Heart right ventricle (tissue), 16 donors: ENCODE data around the gene ADAMTSL3. TPM values are rescaled to one million over a fixed set of nuclear protein-coding genes. Genes with fewer than 3 reads are reported as not detected.

Experiments used
- ATAC-seq, 8 donors: fragments of 200-7000 bp; cut with Tn5 transposase; one replicate each; pipeline ENCODE4 v1.9.1; 2020; ENCODE audit warnings: mild to moderate bottlenecking in 8 of 8, moderate library complexity in 8 of 8, moderate number of reproducible peaks in 1 of 8
- DNase-seq, 2 donors: peaks; one replicate each; pipeline ENCODE4 v3.0.0-alpha.2; 2020
- H3K27ac ChIP-seq, 10 donors: fragments of 200-600 bp; sonication (generic) in 2 of 10; one replicate each; pipeline versions ENCODE4 v1.5.0 to v1.8.0; 2020 to 2022; ENCODE audit warnings: mild to moderate bottlenecking in 3 of 10
- H3K27me3 ChIP-seq, 7 donors: fragments of 200-600 bp; one replicate each; pipeline ENCODE4 v1.8.0; 2021 to 2022; ENCODE audit warnings: mild to moderate bottlenecking in 2 of 7
- H3K36me3 ChIP-seq, 9 donors: fragments of 200-600 bp; sonication (generic) in 1 of 9; one replicate each; pipeline versions ENCODE4 v1.5.0 to v1.8.0; 2020 to 2022; ENCODE audit warnings: mild to moderate bottlenecking in 2 of 9
- H3K4me1 ChIP-seq, 9 donors: fragments of 200-600 bp; sonication (generic) in 1 of 9; one replicate each; pipeline versions ENCODE4 v1.5.0 to v1.8.0; 2020 to 2022; ENCODE audit warnings: mild to moderate bottlenecking in 4 of 9
- H3K4me3 ChIP-seq, 10 donors: fragments of 200-600 bp; sonication (generic) in 2 of 10; one replicate each; pipeline versions ENCODE4 v1.5.0 to v1.8.0; 2020 to 2022; ENCODE audit warnings: mild to moderate bottlenecking in 7 of 10, moderate library complexity in 2 of 10
- H3K9me3 ChIP-seq, 11 donors: fragments of 200-600 bp in 10 of 11; sonication (generic) in 2 of 11; one replicate each; pipeline versions ENCODE4 v1.5.0 to v1.8.0; 2013 to 2022; ENCODE audit warnings: mild to moderate bottlenecking in 2 of 11, control low read depth in 1 of 11, moderate library complexity in 1 of 11
- CTCF ChIP-seq, 9 donors: fragments of 200-600 bp; sonication (generic) in 2 of 9; IDR thresholded peaks; one replicate each; pipeline versions ENCODE4 v1.5.0 to v1.8.0; 2021 to 2022; ENCODE audit warnings: antibody characterized with exemption in 9 of 9, mild to moderate bottlenecking in 5 of 9, moderate library complexity in 1 of 9
- WGBS, 2 donors: extraction: QIAGEN DNeasy Blood & Tissue Kit; methylation state at CpG; one replicate each; pipeline ENCODE4 v1.1.7; 2013; ENCODE audit warnings: inconsistent platforms in 1 of 2; 5-methylcytosine and 5-hydroxymethylcytosine counted together
- intact Hi-C, 10 donors: fragments of 100-400 bp; cut with DNase I; formaldehyde crosslinking; loops; one replicate each; pipeline versions ENCODE4 v1.11.1 to v1.14.2; 2022
- polyA plus RNA-seq, 2 donors: library from polyadenylated mRNA; stranded (reverse); fragments of 200-250 nt; gene quantifications; one replicate each; pipeline ENCODE4 v1.2.3, GENCODE V29; 2013
- total RNA-seq, 10 donors: library from RNA; stranded (reverse); fragmentation: NEBNext Ultra II Directional in 3 of 10; extraction: Animal tissue kit (Norgen Biotek cat#: 25700) in 3 of 10; gene quantifications; one replicate each; pipeline versions ENCODE4 v1.2.1 to v1.2.4, GENCODE V29; 2021 to 2023
- donor health status: Arrhythmogenic right ventricular cardiomyopathy.
- donor health status: ischemic (EF 13 %, LVEDD 7.1; RV severe dilation, severe dysfunction).
- donor health status: healthy with polysubstance abuse.
- donor health status: DM: no; HTN: yes; CAD: no.
- donor health status: DM: no; HTN: no; CAD: no.
- donor health status: ischemic (EF 25% LVEDD 6.9; RV normal size, moderate dysfunction).
- donor health status: ischemic (EF 25% LVEDD 5.7; RV mildly dilated, moderate dysfunction).
- donor health status: healthy.
- donor health status: DM: yes; HTN: yes; CAD: no.
- donor health status: Ischemic cardiomyopathy.
- donor health status: ischemic (EF 35%, LVEDD 5.7; RV mildly dilated, moderate dysfunction).
- donor health status: nonischemic (EF 11% LVEDD 7.7; RV severe dilation, severe dysfunction).
- donor health status: DM: yes; HTN: yes; CAD: no.
- donor health status: PGD.
- donor health status: ischemic (EF 29% LVEDD 5.4; RV normal size, mild dysfunction).
- donor health status: nonischemic (EF 23%, LVEDD 6.1; RV moderate dilation, normal function).

The ADAMTSL3 gene
- total and polyA plus RNA-seq, 12 donors = 1.6 to 15.4 (median 11.0) TPM

DNA sequence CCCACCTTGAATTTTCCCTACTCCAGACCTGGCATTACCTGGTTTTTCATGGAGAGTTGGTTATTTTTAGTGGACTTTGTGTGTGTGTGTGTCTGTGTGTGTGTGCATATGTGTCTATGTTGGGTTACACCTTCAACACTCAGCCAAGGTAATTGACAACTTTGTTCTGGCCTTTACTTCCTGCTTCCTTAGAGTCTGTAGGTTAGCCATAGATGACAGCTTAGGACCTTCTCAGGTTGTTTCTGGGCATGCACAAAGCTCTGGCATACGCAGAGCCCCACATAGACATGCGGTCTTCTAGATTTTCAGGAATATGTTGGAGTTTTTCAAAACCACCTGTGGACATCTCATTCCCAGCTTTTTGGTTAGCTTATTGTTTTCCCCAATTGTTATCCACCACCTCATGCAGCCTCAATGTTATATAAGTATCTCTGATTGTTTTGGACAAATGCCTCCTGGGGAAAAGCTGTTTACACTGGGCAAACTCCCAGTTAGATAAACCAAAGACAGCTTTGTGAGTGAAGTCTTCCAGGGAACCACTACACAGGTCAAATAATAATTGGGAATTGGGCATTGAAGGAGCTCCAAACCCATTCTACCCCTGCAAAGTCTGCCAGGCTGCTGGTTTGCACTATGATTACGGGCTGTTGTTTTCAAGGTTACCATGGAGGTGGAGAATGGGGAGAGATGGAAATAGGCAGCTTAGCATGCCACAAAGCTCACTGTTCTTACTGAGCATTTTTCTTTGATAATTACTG, 201.2 kb downstream of the ADAMTSL3 start:
- Histone ChIP-seq H3K9me3 (no peaks in the 10 kb centered on the region), H3K4me1 (peaks cover 3 to 33% (median 13%) of the 10 kb centered on the region in 9 donors), H3K4me3 (no peak overlapping the region), H3K36me3 (no peaks in the 10 kb centered on the region), H3K27me3 (no peaks in the 10 kb centered on the region), H3K27ac (peak overlapping the region in 7 of 10 donors; percentile 20 to 73 (median 43))
- intact Hi-C loops = loop anchor here in 1 of 10 donors (10.0 kb wide), 1 partner anchor 70 kb away; no protein-coding TSS in a partner anchor
- DNase-seq = peak in 1 of 2 donors; percentile 53
- ATAC-seq = peak; percentile 78 to 98 (median 91)
- no peak for TF ChIP-seq CTCF (IDR thresholded peaks at IDR 0.05)
- WGBS, 2 donors = 67 to 69% methylated on average over 3 of the region's 3 CpGs

GRCh38 chr15:83855956-83856355, 202.0 kb downstream of the ADAMTSL3 start:
- intact Hi-C loops = loop anchor here in 1 of 10 donors (10.0 kb wide), 1 partner anchor 69 kb away; no protein-coding TSS in a partner anchor
- no peak overlapping the region for H3K4me3 ChIP-seq
- peaks cover 0 to 6% (median 0%) of the 10 kb centered on the region in 11 donors for H3K9me3 ChIP-seq
- no peaks in the 10 kb centered on the region for H3K27me3 ChIP-seq
- TF ChIP-seq CTCF (IDR thresholded peaks at IDR 0.05) = no peak
- 53 to 60% methylated on average over 1 of the region's 1 CpG for WGBS, 2 donors
- DNase-seq (no peak), ATAC-seq (no peak)
- H3K27ac ChIP-seq = peak overlapping the region in 6 of 10 donors; percentile 25 to 73 (median 41)
- H3K4me1 ChIP-seq = peaks cover 0 to 27% (median 13%) of the 10 kb centered on the region in 9 donors
- peaks cover 0 to 2% (median 0%) of the 10 kb centered on the region in 9 donors for H3K36me3 ChIP-seq

GRCh38 chr15:83858820-83859505, 205.0 kb downstream of the ADAMTSL3 start:
- peaks cover 0 to 7% (median 0%) of the 10 kb centered on the region in 11 donors for H3K9me3 ChIP-seq
- H3K4me3 ChIP-seq = no peak overlapping the region
- H3K27me3 ChIP-seq = no peaks in the 10 kb centered on the region
- H3K36me3 ChIP-seq = peaks cover 0 to 3% (median 0%) of the 10 kb centered on the region in 9 donors
- H3K27ac ChIP-seq = no peak overlapping the region
- ATAC-seq = no peak
- no peak for TF ChIP-seq CTCF (IDR thresholded peaks at IDR 0.05)
- 87 to 90% methylated on average over 5 of the region's 5 CpGs for WGBS, 2 donors
- H3K4me1 ChIP-seq = peaks cover 0 to 27% (median 13%) of the 10 kb centered on the region in 9 donors
- intact Hi-C loops = loop anchor here in 1 of 10 donors (10.0 kb wide), 1 partner anchor 66 kb away; no protein-coding TSS in a partner anchor
- DNase-seq = no peak

DNA sequence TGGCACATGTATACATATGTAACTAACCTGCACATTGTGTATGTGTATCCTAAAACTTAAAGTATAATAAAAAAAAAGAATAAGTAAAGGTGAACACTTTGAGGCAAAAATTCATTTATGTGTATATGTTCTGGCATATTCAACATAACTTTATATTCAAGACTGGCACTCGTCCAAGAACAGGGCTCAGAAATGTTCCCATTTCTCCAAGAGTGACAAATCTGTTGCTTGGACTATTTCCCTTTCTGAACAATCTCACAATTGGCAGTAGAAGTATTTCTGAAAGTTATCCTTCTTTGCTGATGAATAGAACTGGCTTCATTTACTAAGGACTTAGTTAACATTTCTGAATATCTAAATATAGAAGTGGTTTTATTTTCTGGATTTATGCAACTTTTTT, 212.8 kb downstream of the ADAMTSL3 start:
- TF ChIP-seq CTCF (IDR thresholded peaks at IDR 0.05) = no peak

More for the DNA sequence above, 212.8 kb downstream of the ADAMTSL3 start:
- no peak for ATAC-seq
- Histone ChIP-seq H3K27ac (no peak overlapping the region), H3K9me3 (peaks cover 0 to 5% (median 0%) of the 10 kb centered on the region in 11 donors), H3K4me1 (peaks cover 0 to 28% (median 10%) of the 10 kb centered on the region in 9 donors), H3K4me3 (no peak overlapping the region), H3K36me3 (peaks cover 0 to 11% (median 0%) of the 10 kb centered on the region in 9 donors), H3K27me3 (no peaks in the 10 kb centered on the region)
- intact Hi-C loops = no loop called here
- WGBS, 2 donors = 50 to 51% methylated on average over 1 of the region's 1 CpG
- DNase-seq = no peak
